GM18520 (cell line): Measurements from ENCODE around the gene ADAMTS19.

Experiments used
- ATAC-seq: cut with Tn5 transposase; IDR thresholded peaks from one replicate; pipeline ENCODE4 v1.9.1; 2021; ENCODE audit not compliant: unreplicated experiment

The ADAMTS19 gene

GRCh38 chr5:129672006-129672405 is 211.9 kb downstream of the ADAMTS19 start:
- no peak for ATAC-seq

DNA sequence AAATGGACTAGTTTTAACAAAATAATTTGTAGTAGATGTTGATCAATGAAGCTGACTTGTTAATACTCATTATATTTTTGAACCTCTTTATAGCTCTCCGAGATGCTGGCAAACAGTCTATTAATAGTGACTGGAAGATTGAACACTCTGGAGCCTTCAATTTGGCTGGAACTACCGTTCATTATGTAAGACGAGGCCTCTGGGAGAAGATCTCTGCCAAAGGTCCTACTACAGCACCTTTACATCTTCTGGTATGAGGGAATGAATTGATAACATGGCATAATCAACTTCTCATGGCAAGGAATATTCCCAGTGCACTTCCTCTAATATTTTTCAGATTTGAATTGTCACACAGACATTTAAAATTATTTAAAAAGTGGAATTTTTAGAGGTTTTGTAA is 219.6 kb downstream of the ADAMTS19 start:
- no peak for ATAC-seq

DNA sequence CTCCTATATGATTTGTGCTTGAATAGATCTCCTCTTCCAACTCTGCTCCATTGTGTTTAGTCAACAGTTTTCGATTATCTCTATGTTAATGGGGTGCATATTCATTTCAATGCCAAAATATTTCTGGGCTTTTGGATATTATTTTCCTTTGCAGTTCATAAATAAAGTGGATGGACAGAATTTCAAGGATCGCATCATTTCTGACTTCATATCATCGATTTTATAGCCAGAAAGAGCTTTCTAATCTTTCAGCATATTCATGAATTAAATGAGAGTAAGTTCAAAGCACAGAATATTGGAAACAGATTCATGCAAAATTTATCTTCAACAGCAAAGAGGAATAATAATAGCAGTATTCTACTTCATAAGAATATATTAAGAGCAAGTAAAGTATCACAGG is 227.8 kb downstream of the ADAMTS19 start:
- ATAC-seq, result no peak

DNA sequence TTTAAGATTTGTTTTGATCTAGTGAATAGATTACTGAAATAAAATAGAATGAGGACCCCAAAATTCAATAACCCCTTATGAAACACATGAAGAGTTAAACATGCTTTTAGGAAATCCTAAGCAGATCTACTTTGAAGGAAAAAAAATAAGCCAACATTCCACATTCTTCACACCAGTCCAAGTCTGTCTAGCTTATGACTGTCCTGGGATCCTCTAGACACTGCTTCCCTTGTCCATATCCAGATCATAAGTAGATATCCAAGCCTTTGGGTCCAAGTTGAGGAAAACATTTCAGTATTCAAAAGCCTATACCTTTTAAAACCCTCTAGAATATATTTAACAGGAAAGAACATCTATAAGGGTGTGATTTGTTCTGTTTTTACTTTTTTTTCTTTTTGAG is 228.9 kb downstream of the ADAMTS19 start:
- ATAC-seq, result no peak

GRCh38 chr5:129691220-129691619 is 231.1 kb downstream of the ADAMTS19 start:
- ATAC-seq, result no peak

- no peak for ATAC-seq
These were observed 236.5 kb downstream of the ADAMTS19 start for GRCh38 chr5:129696636-129697035.

DNA sequence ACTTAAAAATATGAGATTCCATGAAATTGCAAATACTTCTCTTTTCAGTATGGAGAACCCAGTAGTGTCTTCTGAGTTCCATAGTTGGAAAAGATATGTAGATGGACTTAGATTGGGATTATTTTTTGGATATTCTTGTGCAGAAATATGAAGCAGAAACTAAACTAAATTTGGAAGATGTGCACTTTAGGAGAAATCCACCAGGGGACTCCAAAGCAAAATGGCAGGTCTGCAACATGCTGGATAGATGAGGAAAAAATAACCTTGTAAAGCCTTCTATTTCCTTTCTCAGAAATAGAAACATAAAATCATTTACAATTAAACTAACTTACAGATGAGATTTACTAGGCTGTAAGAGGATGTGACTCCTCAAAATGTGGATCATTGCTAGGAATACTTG is 238.6 kb downstream of the ADAMTS19 start:
- no peak for ATAC-seq

GRCh38 chr5:129716235-129716634 is 256.1 kb downstream of the ADAMTS19 start:
- no peak for ATAC-seq

DNA sequence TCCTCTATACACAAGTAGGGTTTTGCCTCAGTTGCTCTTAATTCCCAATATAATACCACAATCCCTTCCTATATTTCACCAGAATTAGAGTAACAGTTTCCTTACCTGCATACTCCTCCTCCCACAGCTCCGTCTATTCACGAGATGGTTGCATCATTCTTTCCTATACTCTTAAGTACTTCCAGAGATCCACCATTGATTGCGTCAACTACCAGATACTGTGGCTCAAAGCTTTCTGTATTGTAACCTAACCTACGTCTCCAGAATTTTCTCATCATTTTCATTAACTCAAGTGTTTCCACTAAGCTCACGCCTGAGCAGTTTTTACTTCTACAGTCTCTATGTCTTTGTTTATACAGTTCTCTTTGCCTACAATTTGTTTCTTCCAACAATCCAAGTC is 256.6 kb downstream of the ADAMTS19 start:
- no peak for ATAC-seq

DNA sequence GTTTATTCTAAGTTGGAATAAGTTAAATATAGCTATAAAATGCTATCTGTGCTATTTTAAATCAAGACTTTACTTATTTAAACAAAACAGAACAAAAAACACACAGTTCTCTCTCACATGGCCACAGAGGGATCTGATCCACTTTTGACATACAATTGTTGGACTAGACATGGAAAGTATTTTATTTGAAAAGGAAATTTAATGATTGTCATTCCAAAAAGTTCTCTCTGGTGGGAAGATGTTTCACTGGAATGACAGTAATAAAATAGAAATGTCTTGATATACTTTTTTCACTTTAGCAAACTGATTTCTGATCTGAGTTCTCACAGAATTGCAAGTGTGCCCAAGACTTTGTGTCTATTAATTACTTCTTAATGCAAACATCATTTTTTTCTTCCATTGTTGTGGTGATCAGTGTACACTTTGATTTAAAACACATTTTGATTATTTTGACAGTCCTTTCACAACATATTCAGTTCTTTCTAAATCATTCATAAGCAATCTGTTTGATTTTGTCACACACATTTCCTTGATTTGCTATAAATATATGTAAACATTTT is 257.7 kb downstream of the ADAMTS19 start:
- no peak for ATAC-seq

GRCh38 chr5:129718471-129719090 is 258.5 kb downstream of the ADAMTS19 start:
- ATAC-seq, result no peak

GRCh38 chr5:129724222-129724621 is 264.1 kb downstream of the ADAMTS19 start:
- ATAC-seq, result no peak

DNA sequence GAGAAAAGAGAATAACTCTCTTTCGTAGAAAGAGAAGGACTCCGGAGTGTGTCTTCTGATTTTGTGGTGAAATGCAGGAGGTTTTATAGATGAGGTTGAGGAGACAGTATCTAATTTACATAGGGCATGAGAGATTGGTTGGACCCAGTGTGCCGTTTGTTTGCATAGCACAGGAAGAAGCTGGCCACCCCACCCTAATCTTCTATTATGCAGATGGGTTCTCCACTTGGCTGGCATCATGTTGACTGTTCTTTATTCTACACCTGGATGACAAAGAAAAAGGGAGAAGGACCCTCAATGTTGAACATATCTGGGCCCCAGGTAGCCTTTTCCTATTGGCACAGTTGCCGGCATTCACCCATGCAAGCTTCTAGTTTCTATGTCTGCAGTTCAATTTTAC is 264.5 kb downstream of the ADAMTS19 start:
- ATAC-seq, result no peak

DNA sequence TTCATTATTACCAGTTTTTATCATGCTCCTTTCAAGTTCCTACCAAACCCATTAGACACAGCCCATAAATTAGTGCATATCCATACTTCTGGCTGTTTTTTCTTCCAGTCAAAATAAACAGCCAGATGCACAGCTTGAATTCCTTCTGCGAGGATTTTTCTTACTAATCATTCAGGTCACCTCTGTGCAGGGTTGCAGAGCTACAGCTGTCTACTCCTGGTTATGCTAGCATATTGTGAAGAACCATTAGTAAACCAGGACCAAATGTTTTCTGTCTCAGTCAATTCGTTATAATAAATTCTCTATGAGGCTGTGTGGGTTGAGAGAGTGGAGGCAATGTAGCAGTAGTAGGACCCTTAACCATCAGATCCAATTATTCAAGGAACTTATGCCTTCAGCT is 279.7 kb downstream of the ADAMTS19 start:
- no peak for ATAC-seq

DNA sequence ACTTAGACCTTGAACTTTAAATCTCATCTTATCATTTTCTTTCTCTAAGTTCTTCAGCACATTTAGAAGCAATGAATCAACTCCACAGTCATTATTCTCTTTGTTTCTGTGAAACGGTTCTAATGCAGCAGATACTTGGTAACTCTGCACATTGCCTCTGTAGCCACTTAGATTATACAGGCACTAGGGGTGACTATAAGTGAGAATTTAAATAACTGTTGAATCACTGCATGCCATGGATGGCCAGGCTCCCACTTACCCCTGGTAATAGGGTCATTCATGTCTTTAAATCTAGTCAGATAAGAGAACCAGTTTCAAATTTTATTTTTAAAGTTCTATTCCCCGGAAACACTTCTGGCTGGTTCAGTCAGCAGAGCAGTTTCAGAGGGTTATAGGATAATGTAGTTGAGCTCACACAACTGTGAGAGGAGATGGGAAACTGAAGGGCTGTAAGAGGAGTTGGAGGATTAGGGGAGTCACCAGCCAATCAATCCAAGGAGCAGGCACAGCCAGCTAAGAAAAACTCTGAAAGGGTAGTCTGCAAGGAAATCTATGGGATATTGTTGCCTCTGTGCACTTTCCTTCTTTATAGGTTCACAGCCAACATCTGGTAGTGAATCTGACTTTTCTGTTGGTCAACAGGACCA is 283.6 kb downstream of the ADAMTS19 start:
- no peak for ATAC-seq

DNA sequence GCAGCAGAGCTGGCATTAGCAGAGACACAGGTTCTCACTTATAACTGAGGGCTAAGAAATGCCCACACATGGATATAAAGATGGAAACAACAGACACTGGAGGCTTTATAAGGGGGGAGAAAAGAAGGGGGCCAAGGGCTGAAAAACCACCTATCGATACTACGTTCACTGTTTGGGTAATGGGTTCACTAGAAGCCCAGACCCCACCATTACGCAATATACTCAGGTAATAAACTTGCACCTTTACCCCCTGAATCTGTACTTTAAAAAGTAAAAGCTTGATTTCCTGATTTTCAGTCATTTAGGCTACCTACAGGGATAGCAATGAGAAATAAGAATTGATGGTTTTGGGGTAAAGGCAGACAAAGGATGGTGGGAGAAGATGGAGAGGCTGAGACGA is 285.9 kb downstream of the ADAMTS19 start:
- ATAC-seq, result no peak

- no peak for ATAC-seq
These were observed 286.8 kb downstream of the ADAMTS19 start for GRCh38 chr5:129746876-129747275.

- ATAC-seq, result peak; percentile 76
These were observed 287.7 kb downstream of the ADAMTS19 start, which contains the start of gene MINAR2 for GRCh38 chr5:129747572-129748407. MINAR2 (plus strand) TSS chr5:129748094; CDS start chr5:129748191, 97 bp downstream.

DNA sequence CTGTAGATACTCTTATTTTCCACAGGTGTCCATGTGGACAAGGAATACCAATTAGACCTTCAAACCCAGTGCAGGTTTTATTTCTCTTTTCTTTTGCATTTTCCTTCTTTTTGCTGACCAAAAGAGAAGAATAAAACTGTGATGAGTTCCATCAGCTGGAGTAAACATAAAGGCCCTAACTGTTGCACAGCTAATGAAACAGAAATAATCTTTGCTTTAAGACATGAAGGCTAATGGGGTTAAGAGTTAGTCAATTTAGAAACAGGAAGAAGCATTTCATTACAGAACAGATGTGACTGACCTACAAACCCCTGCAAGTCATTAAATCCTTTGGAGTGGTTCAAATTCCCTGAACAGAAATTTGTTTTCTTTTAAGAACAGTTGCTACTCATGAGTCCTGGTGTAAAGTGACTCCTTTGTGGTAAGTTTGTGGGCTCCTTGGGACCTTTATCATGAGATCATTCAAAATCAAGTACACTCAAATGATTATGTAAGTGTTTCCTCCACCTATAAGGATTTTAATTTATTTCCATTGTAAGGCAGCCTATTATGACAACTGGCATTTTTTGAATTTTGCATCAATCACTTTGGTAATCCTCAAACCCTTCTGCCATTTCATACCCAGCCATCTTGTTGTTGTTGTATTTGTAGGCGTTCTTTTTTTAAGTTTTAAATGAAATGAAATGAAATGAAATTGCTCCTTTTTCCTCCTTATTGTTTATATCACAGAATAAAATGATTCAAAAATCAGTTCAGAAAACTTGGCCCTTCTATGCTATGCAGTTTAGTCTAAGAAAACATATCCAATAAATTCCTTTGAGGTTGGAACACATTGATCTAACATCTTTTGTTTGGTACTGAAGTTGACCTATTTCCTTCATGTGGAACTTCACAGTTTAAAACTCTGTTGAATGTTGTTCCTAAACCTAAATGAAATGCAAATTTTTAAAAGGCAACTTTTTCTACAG is 289.1 kb downstream of the ADAMTS19 start:
- ATAC-seq, result no peak

- no peak for ATAC-seq
These were observed 300.7 kb downstream of the ADAMTS19 start for GRCh38 chr5:129760636-129761325.
